Upper lobe of left lung (tissue), 4 donors: ENCODE data around the gene GMEB1.

Experiments used
- POLR2A ChIP-seq, 4 donors: fragments of 450-650 bp; IDR thresholded peaks; one replicate each; pipeline ENCODE4 v1.5.1; 2016 to 2017; ENCODE audit warnings: antibody characterized with exemption in 4 of 4, mild to moderate bottlenecking in 2 of 4
- POLR2AphosphoS5 ChIP-seq, 2 donors: sonication (generic); formaldehyde crosslinking; IDR thresholded peaks; one replicate each; pipeline ENCODE4 v1.5.1; 2017; ENCODE audit warnings: antibody characterized with exemption in 2 of 2

GRCh38 chr1:28680151-28680550 is 11.6 kb downstream of the GMEB1 start:
- TF ChIP-seq POLR2A (IDR thresholded peaks at IDR 0.05) (no peak), POLR2AphosphoS5 (IDR thresholded peaks at IDR 0.05) (no peak)
